ENCODE data around the gene HILPDA.
"Not testable (repeated sequence)": the region's sequence is repeated elsewhere in the genome, so short reads cannot be mapped to it uniquely, and the experiment has no call there.

The HILPDA gene

GRCh38 chr7:128476402-128477335, 21.0 kb downstream of the HILPDA start, which contains the start of gene METTL2B:
TSS of gene METTL2B (plus strand) at chr7:128476748. CDS start at chr7:128476766, 18 bp downstream.
- Histone ChIP-seq H3K36me3 (ENCODE audit: control insufficient read depth, insufficient read depth, low read length) (peaks cover 27% of the 10 kb centered on the region), H3K9ac (ENCODE audit: low read depth, low read length) (peak within 1 kb of the TSS; percentile 86), H3K4me3 (ENCODE audit: low read depth, low read length) (peak within 1 kb of the TSS; percentile 81), H3K27ac (ENCODE audit: low read depth, low read length) (peak within 1 kb of the TSS; percentile 95)
- H3K27me3 ChIP-seq (ENCODE audit: control insufficient read depth, insufficient read depth, low read length); H3K9me3 ChIP-seq (ENCODE audit: control insufficient read depth, insufficient read depth, low read length); H3K4me1 ChIP-seq (ENCODE audit: control insufficient read depth, insufficient read depth, low read length): not testable (repeated sequence)

DNA sequence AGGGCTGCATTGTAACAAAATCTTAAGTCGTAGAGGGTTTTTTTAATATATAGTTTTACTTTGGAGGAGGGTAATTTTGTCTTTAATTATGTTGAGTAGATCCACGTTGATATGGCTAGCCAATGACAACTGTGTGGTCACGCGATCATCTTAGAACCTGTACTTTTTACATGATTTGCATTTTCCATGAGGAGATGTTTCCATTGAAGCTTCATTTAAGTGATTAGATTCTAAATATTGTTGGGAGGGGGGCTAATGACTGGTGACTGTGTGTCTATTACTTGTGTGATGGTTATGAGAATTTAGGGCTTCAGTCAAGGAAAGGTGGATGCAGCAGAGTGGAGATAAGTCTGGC, 21.6 kb downstream of the HILPDA start:
- H3K4me1 ChIP-seq (ENCODE audit: control insufficient read depth, insufficient read depth, low read length); H3K27me3 ChIP-seq (ENCODE audit: control insufficient read depth, insufficient read depth, low read length); H3K9me3 ChIP-seq (ENCODE audit: control insufficient read depth, insufficient read depth, low read length): not testable (repeated sequence)
- peak overlapping the region; percentile 81 for H3K4me3 ChIP-seq (ENCODE audit: low read depth, low read length)
- H3K9ac ChIP-seq (ENCODE audit: low read depth, low read length): peak overlapping the region; percentile 86
- H3K27ac ChIP-seq (ENCODE audit: low read depth, low read length): peak overlapping the region; percentile 95
- peaks cover 30% of the 10 kb centered on the region for H3K36me3 ChIP-seq (ENCODE audit: control insufficient read depth, insufficient read depth, low read length)

DNA sequence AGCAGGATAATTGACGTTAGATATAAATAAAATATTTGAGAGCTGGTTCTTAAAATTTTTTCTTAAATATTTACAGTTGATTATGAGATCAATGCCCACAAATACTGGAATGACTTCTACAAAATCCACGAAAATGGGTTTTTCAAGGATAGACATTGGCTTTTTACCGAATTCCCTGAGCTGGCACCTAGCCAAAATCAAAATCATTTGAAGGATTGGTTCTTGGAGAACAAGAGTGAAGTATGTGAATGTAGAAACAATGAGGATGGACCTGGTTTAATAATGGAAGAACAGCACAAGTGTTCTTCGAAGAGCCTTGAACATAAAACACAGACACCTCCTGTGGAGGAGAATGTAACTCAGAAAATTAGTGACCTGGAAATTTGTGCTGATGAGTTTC, 23.4 kb downstream of the HILPDA start:
- H3K36me3 ChIP-seq (ENCODE audit: control insufficient read depth, insufficient read depth, low read length): peaks cover 41% of the 10 kb centered on the region
- H3K4me3 ChIP-seq (ENCODE audit: low read depth, low read length); H3K9ac ChIP-seq (ENCODE audit: low read depth, low read length); H3K4me1 ChIP-seq (ENCODE audit: control insufficient read depth, insufficient read depth, low read length); H3K27me3 ChIP-seq (ENCODE audit: control insufficient read depth, insufficient read depth, low read length); H3K9me3 ChIP-seq (ENCODE audit: control insufficient read depth, insufficient read depth, low read length); H3K27ac ChIP-seq (ENCODE audit: low read depth, low read length): not testable (repeated sequence)

DNA sequence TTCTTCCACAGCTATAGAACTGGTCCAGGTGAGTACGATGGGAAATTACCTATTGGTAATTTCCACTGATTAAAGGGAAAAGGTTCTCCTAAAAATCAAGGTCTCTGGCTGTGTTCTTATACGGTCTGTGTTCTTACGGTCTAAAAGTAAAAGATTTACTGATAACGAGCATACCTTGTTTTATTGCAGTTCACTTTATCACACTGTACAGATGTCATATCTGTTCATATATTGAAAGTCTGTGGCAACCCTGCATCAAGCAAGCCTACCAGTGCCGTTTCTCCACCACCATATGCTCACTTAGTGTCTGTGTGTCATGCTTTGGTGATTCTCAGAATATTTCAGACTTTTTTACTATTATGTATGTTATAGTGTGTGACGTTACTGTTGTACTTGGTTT, 32.5 kb downstream of the HILPDA start:
- H3K4me1 ChIP-seq (ENCODE audit: control insufficient read depth, insufficient read depth, low read length); H3K9me3 ChIP-seq (ENCODE audit: control insufficient read depth, insufficient read depth, low read length); H3K27ac ChIP-seq (ENCODE audit: low read depth, low read length); H3K4me3 ChIP-seq (ENCODE audit: low read depth, low read length); H3K27me3 ChIP-seq (ENCODE audit: control insufficient read depth, insufficient read depth, low read length); H3K9ac ChIP-seq (ENCODE audit: low read depth, low read length): not testable (repeated sequence)
- H3K36me3 ChIP-seq (ENCODE audit: control insufficient read depth, insufficient read depth, low read length): peaks cover 12% of the 10 kb centered on the region

- Histone ChIP-seq H3K36me3 (ENCODE audit: control insufficient read depth, insufficient read depth, low read length) (peaks cover 73% of the 10 kb centered on the region), H3K27me3 (ENCODE audit: control insufficient read depth, insufficient read depth, low read length) (no peaks in the 10 kb centered on the region), H3K27ac (ENCODE audit: low read depth, low read length) (no peak overlapping the region), H3K9me3 (ENCODE audit: control insufficient read depth, insufficient read depth, low read length) (no peaks in the 10 kb centered on the region), H3K9ac (ENCODE audit: low read depth, low read length) (no peak overlapping the region), H3K4me3 (ENCODE audit: low read depth, low read length) (no peak overlapping the region), H3K4me1 (ENCODE audit: control insufficient read depth, insufficient read depth, low read length) (no peaks in the 10 kb centered on the region)
These were observed 41.7 kb downstream of the HILPDA start for GRCh38 chr7:128497405-128497804.

- not testable (repeated sequence) for H3K27me3 ChIP-seq (ENCODE audit: control insufficient read depth, insufficient read depth, low read length); H3K4me3 ChIP-seq (ENCODE audit: low read depth, low read length); H3K9me3 ChIP-seq (ENCODE audit: control insufficient read depth, insufficient read depth, low read length); H3K4me1 ChIP-seq (ENCODE audit: control insufficient read depth, insufficient read depth, low read length); H3K27ac ChIP-seq (ENCODE audit: low read depth, low read length); H3K9ac ChIP-seq (ENCODE audit: low read depth, low read length)
- peaks cover 20% of the 10 kb centered on the region for H3K36me3 ChIP-seq (ENCODE audit: control insufficient read depth, insufficient read depth, low read length)
These were observed 49.7 kb downstream of the HILPDA start for GRCh38 chr7:128505416-128505815.

GRCh38 chr7:128506819-128507218, 51.1 kb downstream of the HILPDA start:
- H3K27ac ChIP-seq (ENCODE audit: low read depth, low read length); H3K4me3 ChIP-seq (ENCODE audit: low read depth, low read length); H3K27me3 ChIP-seq (ENCODE audit: control insufficient read depth, insufficient read depth, low read length); H3K4me1 ChIP-seq (ENCODE audit: control insufficient read depth, insufficient read depth, low read length); H3K9ac ChIP-seq (ENCODE audit: low read depth, low read length); H3K9me3 ChIP-seq (ENCODE audit: control insufficient read depth, insufficient read depth, low read length); H3K36me3 ChIP-seq (ENCODE audit: control insufficient read depth, insufficient read depth, low read length): not testable (repeated sequence)

DNA sequence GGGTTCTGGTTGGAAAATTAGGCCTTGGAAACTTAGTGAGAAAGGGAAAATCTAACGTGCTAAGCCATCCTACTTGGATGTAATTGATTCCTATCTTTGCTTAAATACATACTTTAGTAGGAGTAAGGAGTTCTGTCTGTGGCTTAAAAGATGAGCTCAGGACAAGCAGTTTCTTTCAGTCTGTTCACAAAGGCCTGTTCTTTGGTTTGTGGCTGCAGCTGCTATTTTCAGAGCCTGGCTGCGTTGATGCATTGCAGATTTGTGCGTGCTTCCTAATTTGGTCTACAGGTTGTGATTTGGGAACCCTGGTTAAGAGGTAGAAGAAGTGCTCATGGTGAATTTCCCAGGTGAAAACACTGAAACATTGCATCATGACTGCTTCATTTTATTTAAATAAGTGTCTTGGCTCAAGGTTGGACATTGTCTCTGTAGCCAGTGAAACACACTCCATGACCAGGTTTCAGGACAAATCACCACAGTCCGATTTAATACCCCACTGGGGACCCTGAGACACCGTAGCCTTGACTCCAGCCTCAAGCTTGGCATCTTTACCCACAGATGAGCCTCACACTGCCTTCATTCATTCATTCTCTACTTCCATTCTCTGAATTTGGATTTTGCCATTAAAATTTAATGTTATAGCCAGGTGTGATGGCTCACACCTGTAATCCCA, 51.8 kb downstream of the HILPDA start:
- not testable (repeated sequence) for H3K27me3 ChIP-seq (ENCODE audit: control insufficient read depth, insufficient read depth, low read length); H3K36me3 ChIP-seq (ENCODE audit: control insufficient read depth, insufficient read depth, low read length); H3K4me3 ChIP-seq (ENCODE audit: low read depth, low read length); H3K9ac ChIP-seq (ENCODE audit: low read depth, low read length); H3K27ac ChIP-seq (ENCODE audit: low read depth, low read length); H3K4me1 ChIP-seq (ENCODE audit: control insufficient read depth, insufficient read depth, low read length); H3K9me3 ChIP-seq (ENCODE audit: control insufficient read depth, insufficient read depth, low read length)

Measured in HUES48 (cell line).